ENCODE measurements around the gene RBMS2.

The RBMS2 gene

GRCh38 chr12:56636675-56637540 lies 115.3 kb downstream of the RBMS2 start:
- Histone ChIP-seq H3K4me1 (ENCODE audit: control insufficient read depth, insufficient read depth, low read depth, low read length) (peaks cover 20% of the 10 kb centered on the region), H2BK5ac (ENCODE audit: low read depth, low read length, poor library complexity, severe bottlenecking) (peak overlapping the region; percentile 11), H4K91ac (ENCODE audit: low read length) (peak overlapping the region; percentile 52), H3K18ac (ENCODE audit: low read depth in 1 of 2, low read length in 2 of 2) (peak overlapping the region; percentile 67 to 83), H2BK12ac (ENCODE audit: low read length in 2 of 2) (peak overlapping the region in 1 of 2 experiments; percentile 59), H3K36me3 (ENCODE audit: control insufficient read depth in 1 of 2, insufficient read depth in 2 of 2, low read depth in 1 of 2, low read length in 2 of 2) (peaks cover 38 to 46% of the 10 kb centered on the region in 2 experiments), H2AK5ac (ENCODE audit: low read length, severe bottlenecking) (no peak overlapping the region), H4K8ac (ENCODE audit: low read length) (peak overlapping the region; percentile 85), H3K9me3 (ENCODE audit: control insufficient read depth, low read length) (no peaks in the 10 kb centered on the region), H2AFZ (ENCODE audit: low read depth, low read length) (no peak overlapping the region), H3K27ac (ENCODE audit: low read length, poor library complexity, severe bottlenecking) (peak overlapping the region; percentile 85), H3K9ac (ENCODE audit: low read length) (peak overlapping the region; percentile 96), H3K4me3 (ENCODE audit: insufficient read depth in 1 of 2, low read depth in 1 of 2, low read length in 2 of 2) (peak overlapping the region in 1 of 2 experiments; percentile 90), H3K79me1 (replicated peaks; ENCODE audit: low read length, poor library complexity, severe bottlenecking) (peaks cover 11% of the 10 kb centered on the region), H3K4ac (ENCODE audit: low read depth in 1 of 2, low read length in 2 of 2) (peak overlapping the region; percentile 8 to 66), H2BK120ac (ENCODE audit: low read depth, low read length) (peak overlapping the region; percentile 27), H3K14ac (ENCODE audit: low read length in 2 of 2) (no peak overlapping the region), H3K27me3 (ENCODE audit: control insufficient read depth in 1 of 2, insufficient read depth in 1 of 2, low read length in 2 of 2) (no peaks in the 10 kb centered on the region), H2BK15ac (ENCODE audit: low read depth, poor library complexity, severe bottlenecking) (no peak overlapping the region), H3K23ac (ENCODE audit: low read length in 2 of 2) (no peak overlapping the region), H3K4me2 (ENCODE audit: low read length, poor library complexity, severe bottlenecking) (peak overlapping the region; percentile 95)
- peak; percentile 100 for DNase-seq
- WGBS, result 0% methylated on average over 10 of the region's 12 CpGs

- Histone ChIP-seq H3K23ac (ENCODE audit: low read length in 2 of 2) (no peak overlapping the region), H2AFZ (ENCODE audit: low read depth, low read length) (no peak overlapping the region), H3K4me3 (ENCODE audit: insufficient read depth in 1 of 2, low read depth in 1 of 2, low read length in 2 of 2) (no peak overlapping the region), H3K18ac (ENCODE audit: low read depth in 1 of 2, low read length in 2 of 2) (no peak overlapping the region), H3K4me1 (ENCODE audit: control insufficient read depth, insufficient read depth, low read depth, low read length) (peaks cover 16% of the 10 kb centered on the region), H2BK12ac (ENCODE audit: low read length in 2 of 2) (no peak overlapping the region), H3K4me2 (ENCODE audit: low read length, poor library complexity, severe bottlenecking) (no peak overlapping the region), H3K27ac (ENCODE audit: low read length, poor library complexity, severe bottlenecking) (no peak overlapping the region), H3K9me3 (ENCODE audit: control insufficient read depth, low read length) (no peaks in the 10 kb centered on the region), H3K27me3 (ENCODE audit: control insufficient read depth in 1 of 2, insufficient read depth in 1 of 2, low read length in 2 of 2) (no peaks in the 10 kb centered on the region), H2BK15ac (ENCODE audit: low read depth, poor library complexity, severe bottlenecking) (no peak overlapping the region), H2AK5ac (ENCODE audit: low read length, severe bottlenecking) (no peak overlapping the region), H2BK120ac (ENCODE audit: low read depth, low read length) (no peak overlapping the region), H3K36me3 (ENCODE audit: control insufficient read depth in 1 of 2, insufficient read depth in 2 of 2, low read depth in 1 of 2, low read length in 2 of 2) (peaks cover 45 to 53% of the 10 kb centered on the region in 2 experiments), H3K79me1 (replicated peaks; ENCODE audit: low read length, poor library complexity, severe bottlenecking) (peaks cover 11% of the 10 kb centered on the region), H4K8ac (ENCODE audit: low read length) (no peak overlapping the region), H3K9ac (ENCODE audit: low read length) (peak overlapping the region; percentile 73), H3K4ac (ENCODE audit: low read depth in 1 of 2, low read length in 2 of 2) (no peak overlapping the region), H2BK5ac (ENCODE audit: low read depth, low read length, poor library complexity, severe bottlenecking) (no peak overlapping the region), H4K91ac (ENCODE audit: low read length) (no peak overlapping the region), H3K14ac (ENCODE audit: low read length in 2 of 2) (no peak overlapping the region)
- no peak for DNase-seq
- 90% methylated on average over 2 of the region's 2 CpGs for WGBS
Observed at GRCh38 chr12:56637621-56638020, 116.0 kb downstream of the RBMS2 start.

- no peak overlapping the region for H3K27ac ChIP-seq (ENCODE audit: low read length, poor library complexity, severe bottlenecking)
- WGBS, result 99% methylated on average over 3 of the region's 6 CpGs
- no peak overlapping the region for H3K14ac ChIP-seq (ENCODE audit: low read length in 2 of 2)
- no peak overlapping the region for H2AFZ ChIP-seq (ENCODE audit: low read depth, low read length)
- no peak overlapping the region for H2BK15ac ChIP-seq (ENCODE audit: low read depth, poor library complexity, severe bottlenecking)
- no peak overlapping the region for H3K18ac ChIP-seq (ENCODE audit: low read depth in 1 of 2, low read length in 2 of 2)
- H2BK120ac ChIP-seq (ENCODE audit: low read depth, low read length), result no peak overlapping the region
- H3K4me2 ChIP-seq (ENCODE audit: low read length, poor library complexity, severe bottlenecking), result no peak overlapping the region
- peaks cover 44 to 74% of the 10 kb centered on the region in 2 experiments for H3K36me3 ChIP-seq (ENCODE audit: control insufficient read depth in 1 of 2, insufficient read depth in 2 of 2, low read depth in 1 of 2, low read length in 2 of 2)
- no peak overlapping the region for H4K91ac ChIP-seq (ENCODE audit: low read length)
- H3K79me1 ChIP-seq (replicated peaks; ENCODE audit: low read length, poor library complexity, severe bottlenecking), result peaks cover 2% of the 10 kb centered on the region
- H3K9me3 ChIP-seq (ENCODE audit: control insufficient read depth, low read length), result no peaks in the 10 kb centered on the region
- peaks cover 2% of the 10 kb centered on the region for H3K4me1 ChIP-seq (ENCODE audit: control insufficient read depth, insufficient read depth, low read depth, low read length)
- DNase-seq, result no peak
- H4K8ac ChIP-seq (ENCODE audit: low read length), result no peak overlapping the region
- H3K4ac ChIP-seq (ENCODE audit: low read depth in 1 of 2, low read length in 2 of 2), result no peak overlapping the region
- H2BK5ac ChIP-seq (ENCODE audit: low read depth, low read length, poor library complexity, severe bottlenecking), result no peak overlapping the region
- no peak overlapping the region for H2BK12ac ChIP-seq (ENCODE audit: low read length in 2 of 2)
- H2AK5ac ChIP-seq (ENCODE audit: low read length, severe bottlenecking), result no peak overlapping the region
- no peak overlapping the region for H3K23ac ChIP-seq (ENCODE audit: low read length in 2 of 2)
- no peak overlapping the region for H3K4me3 ChIP-seq (ENCODE audit: insufficient read depth in 1 of 2, low read depth in 1 of 2, low read length in 2 of 2)
- H3K27me3 ChIP-seq (ENCODE audit: control insufficient read depth in 1 of 2, insufficient read depth in 1 of 2, low read length in 2 of 2), result no peaks in the 10 kb centered on the region
- H3K9ac ChIP-seq (ENCODE audit: low read length), result no peak overlapping the region
Observed at GRCh38 chr12:56641219-56641618, 119.6 kb downstream of the RBMS2 start.

- H3K18ac ChIP-seq (ENCODE audit: low read depth in 1 of 2, low read length in 2 of 2), result no peak overlapping the region
- no peak overlapping the region for H2BK5ac ChIP-seq (ENCODE audit: low read depth, low read length, poor library complexity, severe bottlenecking)
Observed at GRCh38 chr12:56644654-56645053, 123.0 kb downstream of the RBMS2 start.

More at GRCh38 chr12:56644654-56645053, 123.0 kb downstream of the RBMS2 start:
- H3K4me3 ChIP-seq (ENCODE audit: insufficient read depth in 1 of 2, low read depth in 1 of 2, low read length in 2 of 2), result peak overlapping the region; percentile 94 to 99
- H3K36me3 ChIP-seq (ENCODE audit: control insufficient read depth in 1 of 2, insufficient read depth in 2 of 2, low read depth in 1 of 2, low read length in 2 of 2), result peaks cover 27 to 49% of the 10 kb centered on the region in 2 experiments
- H3K4me1 ChIP-seq (ENCODE audit: control insufficient read depth, insufficient read depth, low read depth, low read length), result peaks cover 2% of the 10 kb centered on the region
- no peaks in the 10 kb centered on the region for H3K79me1 ChIP-seq (replicated peaks; ENCODE audit: low read length, poor library complexity, severe bottlenecking)
- no peak overlapping the region for H2AK5ac ChIP-seq (ENCODE audit: low read length, severe bottlenecking)
- H3K14ac ChIP-seq (ENCODE audit: low read length in 2 of 2), result no peak overlapping the region
- no peaks in the 10 kb centered on the region for H3K9me3 ChIP-seq (ENCODE audit: control insufficient read depth, low read length)
- no peak overlapping the region for H2BK15ac ChIP-seq (ENCODE audit: low read depth, poor library complexity, severe bottlenecking)
- 74% methylated on average over 4 of the region's 4 CpGs for WGBS
- H4K8ac ChIP-seq (ENCODE audit: low read length), result no peak overlapping the region
- H3K23ac ChIP-seq (ENCODE audit: low read length in 2 of 2), result no peak overlapping the region
- H3K27ac ChIP-seq (ENCODE audit: low read length, poor library complexity, severe bottlenecking), result no peak overlapping the region
- H2AFZ ChIP-seq (ENCODE audit: low read depth, low read length), result no peak overlapping the region
- no peak overlapping the region for H4K91ac ChIP-seq (ENCODE audit: low read length)
- H3K9ac ChIP-seq (ENCODE audit: low read length), result peak overlapping the region; percentile 99
- no peaks in the 10 kb centered on the region for H3K27me3 ChIP-seq (ENCODE audit: control insufficient read depth in 1 of 2, insufficient read depth in 1 of 2, low read length in 2 of 2)
- H3K4ac ChIP-seq (ENCODE audit: low read depth in 1 of 2, low read length in 2 of 2), result no peak overlapping the region
- H3K4me2 ChIP-seq (ENCODE audit: low read length, poor library complexity, severe bottlenecking), result peak overlapping the region; percentile 59
- DNase-seq, result peak; percentile 26
- no peak overlapping the region for H2BK12ac ChIP-seq (ENCODE audit: low read length in 2 of 2)
- no peak overlapping the region for H2BK120ac ChIP-seq (ENCODE audit: low read depth, low read length)

Data from mesenchymal stem cell (in vitro differentiated cells and primary cell).